Forelimb muscle (tissue), 1 donor: ENCODE data around the gene ALDOB. TPM values are rescaled to one million over a fixed set of nuclear protein-coding genes. Genes with fewer than 3 reads are reported as not detected.
"Not testable (repeated sequence)": the region's sequence is repeated elsewhere in the genome, so short reads cannot be mapped to it uniquely, and the experiment has no call there.

Experiments used
- DNase-seq: peaks from one replicate; pipeline ENCODE4 v3.0.0-alpha.2; 2013; ENCODE audit warnings: low read depth
- polyA plus RNA-seq: library from polyadenylated mRNA; unstranded; fragments of 120-200 nt; gene quantifications from one replicate; pipeline ENCODE4 v1.2.1, GENCODE V29; 2013; ENCODE audit not compliant: insufficient read length

Gene ALDOB
- polyA plus RNA-seq, 1 donor = 0.51 TPM

DNA sequence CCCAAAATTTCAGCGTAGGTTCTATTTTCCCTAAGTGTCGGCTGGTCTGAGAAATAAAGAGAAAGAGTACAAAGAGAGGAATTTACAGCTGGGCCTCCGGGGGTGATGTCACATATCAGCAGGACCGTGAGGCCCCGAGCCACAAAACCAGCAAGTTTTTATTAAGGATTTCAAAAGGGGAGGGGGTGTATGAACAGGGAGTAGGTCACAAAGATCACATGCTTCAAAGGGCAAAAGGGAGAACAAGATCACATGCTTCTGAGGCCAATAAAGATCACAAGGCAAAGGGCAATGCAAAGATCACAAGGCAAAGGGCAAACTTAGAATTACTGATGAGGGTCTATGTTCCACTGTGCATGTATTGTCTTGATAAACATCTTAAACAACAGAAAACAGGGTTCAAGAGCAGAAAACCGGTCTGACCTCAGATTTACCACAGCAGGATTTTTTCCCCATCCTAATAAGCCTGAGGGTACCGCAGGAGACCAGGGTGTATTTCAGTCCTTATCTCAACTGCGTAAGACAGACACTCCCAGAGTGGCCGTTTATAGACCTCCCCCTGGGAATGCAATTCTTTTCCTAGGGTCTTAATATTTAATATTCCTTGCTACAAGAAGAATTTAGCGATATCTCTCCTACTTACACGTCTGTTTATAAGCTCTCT is 50.6 kb downstream of the ALDOB start, which contains the start of gene BAAT:
Gene BAAT (minus strand): TSS at position 134 of the 664 bp plus-strand sequence. CDS start 13,602 bp downstream, outside the sequence.
- DNase-seq = not testable (repeated sequence)

DNA sequence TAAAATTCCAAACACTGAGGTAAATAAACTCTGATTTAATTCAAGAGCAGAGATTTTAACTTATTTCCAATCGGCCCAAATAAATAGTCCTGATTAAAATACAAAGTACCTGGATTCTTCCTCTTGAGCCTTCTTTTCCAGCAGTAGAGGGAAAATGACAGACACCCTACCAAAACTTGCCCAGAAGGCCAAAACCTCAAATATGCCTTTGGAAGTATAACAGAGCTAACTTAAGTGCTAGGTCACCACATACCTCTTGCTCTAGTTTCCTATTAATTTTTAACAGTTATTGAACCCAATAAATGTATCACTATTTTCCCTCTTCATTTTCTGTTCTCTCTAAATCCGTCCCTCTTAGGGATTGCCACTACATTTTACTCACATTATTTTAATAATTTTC is 52.2 kb downstream of the ALDOB start:
- DNase-seq = no peak

GRCh38 chr9:101381833-101382342 is 53.7 kb downstream of the ALDOB start:
- DNase-seq = no peak

DNA sequence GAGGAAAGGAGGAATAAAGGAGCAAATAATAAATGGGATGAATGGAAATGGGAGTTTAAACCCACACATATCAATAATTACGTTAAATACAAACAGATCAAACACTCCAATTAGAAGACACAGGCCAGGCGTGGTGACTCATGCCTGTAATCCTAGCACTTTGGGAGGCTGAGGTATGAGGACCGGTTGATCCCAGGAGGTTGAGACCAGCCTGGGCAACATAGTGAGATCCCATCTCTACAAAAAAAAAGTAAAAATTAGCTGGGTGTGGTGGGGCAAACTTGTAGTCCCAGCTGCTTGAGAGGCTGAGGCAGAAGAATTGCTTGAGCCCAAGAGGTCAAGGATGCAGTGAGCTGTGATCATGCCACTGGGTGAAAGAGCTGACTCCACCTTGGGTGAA is 54.5 kb downstream of the ALDOB start:
- no peak for DNase-seq

GRCh38 chr9:101380295-101380694 is 55.3 kb downstream of the ALDOB start:
- DNase-seq = no peak

DNA sequence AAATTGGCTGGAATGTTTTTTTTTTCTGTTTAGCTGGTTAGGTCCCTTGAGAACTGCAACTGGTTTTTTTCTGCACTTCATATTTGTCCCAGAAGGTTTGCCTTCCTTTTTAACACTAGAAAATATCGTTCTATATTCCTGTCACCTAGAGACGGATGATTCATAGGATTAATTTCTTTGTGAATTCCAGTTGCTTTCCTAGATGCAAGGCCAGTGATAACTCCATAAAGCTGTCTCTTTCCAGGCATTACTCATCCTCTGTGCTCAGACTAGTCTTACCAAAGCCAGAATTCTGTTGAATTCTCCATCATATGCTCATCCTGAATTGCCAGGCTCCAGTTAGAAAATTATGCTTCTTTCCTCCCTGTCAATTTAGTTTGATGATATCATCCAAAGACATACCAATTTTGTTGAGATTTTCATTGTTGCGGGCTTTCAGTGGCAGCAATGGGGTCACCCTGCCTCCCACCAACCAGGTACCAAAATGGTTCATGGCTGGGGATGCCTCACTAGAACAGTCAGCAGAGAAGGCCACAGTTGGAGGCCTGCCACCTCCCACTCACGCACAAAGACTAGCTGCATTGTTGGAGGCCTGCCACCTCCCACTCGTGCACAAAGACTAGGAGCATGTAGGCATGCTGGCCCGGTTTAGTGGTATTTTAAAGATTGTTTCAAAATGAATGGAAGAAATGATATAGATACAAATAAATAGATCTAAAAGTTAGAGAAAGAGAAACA is 59.3 kb downstream of the ALDOB start:
- DNase-seq = no peak

DNA sequence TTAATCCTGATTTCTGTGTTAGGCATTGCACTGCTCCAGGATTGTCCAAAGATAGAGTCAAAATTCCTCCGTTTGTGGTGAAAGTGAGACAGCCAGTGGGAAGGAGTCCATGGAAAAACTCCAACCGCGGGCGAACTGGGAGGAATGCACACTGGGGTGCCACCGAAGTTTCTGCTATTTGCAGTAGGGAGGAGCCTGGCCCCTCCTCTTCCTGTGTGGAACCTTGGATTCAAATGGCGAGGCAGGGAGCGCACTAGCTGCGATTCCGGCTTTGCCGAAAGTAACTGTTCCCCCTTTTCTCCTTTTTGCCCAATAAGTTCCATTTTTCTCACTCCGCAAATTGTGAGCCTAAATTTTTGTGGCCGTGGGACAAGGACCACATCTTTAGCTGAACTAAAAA is 60.0 kb downstream of the ALDOB start:
- no peak for DNase-seq

DNA sequence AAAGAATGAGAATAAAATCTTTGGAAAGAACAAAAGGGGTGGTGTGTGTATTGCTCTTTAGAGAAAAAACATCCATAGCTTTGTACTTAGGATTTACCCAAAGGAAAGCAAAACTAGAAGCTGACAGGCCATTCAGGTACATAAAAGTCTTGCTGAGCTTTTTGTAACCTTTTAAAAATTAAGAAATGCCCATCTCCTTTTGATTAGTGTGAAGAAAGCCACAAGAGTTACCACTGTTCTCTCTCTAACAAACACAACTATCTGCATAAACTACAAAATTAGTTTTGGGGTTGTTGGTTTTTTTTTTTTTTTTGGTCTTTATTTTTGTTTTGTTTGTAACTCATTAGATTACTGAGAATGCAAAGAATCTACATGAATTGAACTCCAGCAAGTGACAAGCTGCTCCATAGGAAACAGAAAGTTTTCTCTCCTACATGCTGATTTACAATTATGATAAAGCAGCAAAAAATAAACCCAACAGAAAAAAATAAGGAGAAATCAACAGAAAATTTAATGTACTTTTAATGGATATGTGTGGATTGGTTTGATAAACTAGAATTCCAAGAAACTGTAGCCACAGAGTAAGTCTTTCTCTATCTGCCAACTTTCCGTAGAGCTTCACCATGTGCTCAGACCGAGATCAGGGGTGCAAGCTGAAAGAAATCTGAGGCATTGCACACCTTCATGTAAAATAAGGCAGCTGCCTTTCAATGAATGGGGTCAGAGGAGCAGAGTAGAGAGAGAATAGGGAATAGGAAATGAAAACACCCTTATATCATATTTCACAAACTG is 63.1 kb downstream of the ALDOB start:
- no peak for DNase-seq

DNA sequence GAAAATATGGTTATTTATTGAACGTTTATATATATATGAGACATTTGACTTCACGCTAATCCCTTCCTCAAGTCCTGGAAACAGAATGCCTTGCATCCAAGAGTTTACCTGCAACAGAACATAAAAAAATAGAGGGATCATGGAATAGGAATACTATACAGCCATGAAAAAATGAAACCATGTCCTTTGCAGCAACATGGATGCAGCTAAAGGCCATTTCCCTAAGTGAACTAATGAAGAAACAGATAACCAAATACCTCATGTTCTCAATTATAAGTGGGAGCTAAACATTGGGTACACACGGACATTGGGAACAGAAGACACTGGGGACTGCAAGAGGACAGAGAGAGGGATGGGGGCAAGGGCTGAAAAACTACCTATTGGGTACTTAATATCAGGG is 63.8 kb downstream of the ALDOB start:
- no peak for DNase-seq

Other genes starting within 250 kb of the ALDOB start
- 1.7 TPM for gene BAAT, start 50.8 kb downstream of the ALDOB start, polyA plus RNA-seq
- gene MRPL50, start 37.2 kb downstream of the ALDOB start, polyA plus RNA-seq = 15.5 TPM
- 19.2 TPM for gene ZNF189, start 36.9 kb downstream of the ALDOB start, polyA plus RNA-seq
- 35.7 TPM for gene RNF20, start 98.1 kb upstream of the ALDOB start, polyA plus RNA-seq
- not detected for gene PPP3R2, start 159.2 kb upstream of the ALDOB start, polyA plus RNA-seq